ENCODE data around the gene ATP8A2.

Gene ATP8A2

GRCh38 chr13:25468325-25469168, 96.8 kb downstream of the ATP8A2 start:
- no peaks in the 10 kb centered on the region for H3K36me3 Mint-ChIP-seq (ENCODE audit: low read depth)
- H3K27me3 Mint-ChIP-seq (ENCODE audit: low read depth, poor library complexity) = peaks cover 65% of the 10 kb centered on the region
- peak; percentile 85 for DNase-seq
- H3K4me3 Mint-ChIP-seq = peak overlapping the region; percentile 85
- TF ChIP-seq CTCF (IDR thresholded peaks at IDR 0.05) = no peak
- H3K9me3 Mint-ChIP-seq = peaks cover 5% of the 10 kb centered on the region
- no peak overlapping the region for H3K27ac Mint-ChIP-seq
- H3K4me1 Mint-ChIP-seq = peaks cover 9% of the 10 kb centered on the region

- no peak for TF ChIP-seq CTCF (IDR thresholded peaks at IDR 0.05)
- H3K4me3 Mint-ChIP-seq = peak overlapping the region; percentile 85
- no peak for DNase-seq
- H3K9me3 Mint-ChIP-seq = peaks cover 5% of the 10 kb centered on the region
- H3K27me3 Mint-ChIP-seq (ENCODE audit: low read depth, poor library complexity) = peaks cover 65% of the 10 kb centered on the region
- no peaks in the 10 kb centered on the region for H3K36me3 Mint-ChIP-seq (ENCODE audit: low read depth)
- H3K27ac Mint-ChIP-seq = no peak overlapping the region
- H3K4me1 Mint-ChIP-seq = peaks cover 9% of the 10 kb centered on the region
Measured at GRCh38 chr13:25469169-25469525, 97.4 kb downstream of the ATP8A2 start.

- Mint-ChIP-seq H3K27ac (no peak overlapping the region), H3K4me1 (peaks cover 7% of the 10 kb centered on the region), H3K4me3 (no peak overlapping the region), H3K36me3 (ENCODE audit: low read depth) (no peaks in the 10 kb centered on the region), H3K9me3 (no peaks in the 10 kb centered on the region), H3K27me3 (ENCODE audit: low read depth, poor library complexity) (peaks cover 30% of the 10 kb centered on the region)
- TF ChIP-seq CTCF (IDR thresholded peaks at IDR 0.05) = no peak
- no peak for DNase-seq
Measured at GRCh38 chr13:25473864-25474263, 102.1 kb downstream of the ATP8A2 start.

- peaks cover 3% of the 10 kb centered on the region for H3K27me3 Mint-ChIP-seq (ENCODE audit: low read depth, poor library complexity)
- no peak for TF ChIP-seq CTCF (IDR thresholded peaks at IDR 0.05)
- no peak overlapping the region for H3K4me3 Mint-ChIP-seq
- H3K27ac Mint-ChIP-seq = no peak overlapping the region
- H3K9me3 Mint-ChIP-seq = peaks cover 10% of the 10 kb centered on the region
- no peaks in the 10 kb centered on the region for H3K36me3 Mint-ChIP-seq (ENCODE audit: low read depth)
- no peak for DNase-seq
- H3K4me1 Mint-ChIP-seq = no peaks in the 10 kb centered on the region
Measured at GRCh38 chr13:25478186-25478585, 106.4 kb downstream of the ATP8A2 start.

- peaks cover 16% of the 10 kb centered on the region for H3K27me3 Mint-ChIP-seq (ENCODE audit: low read depth, poor library complexity)
- no peaks in the 10 kb centered on the region for H3K9me3 Mint-ChIP-seq
- TF ChIP-seq CTCF (IDR thresholded peaks at IDR 0.05) = no peak
- H3K36me3 Mint-ChIP-seq (ENCODE audit: low read depth) = no peaks in the 10 kb centered on the region
- peaks cover 9% of the 10 kb centered on the region for H3K4me1 Mint-ChIP-seq
- H3K4me3 Mint-ChIP-seq = peak overlapping the region; percentile 6
- H3K27ac Mint-ChIP-seq = no peak overlapping the region
- no peak for DNase-seq
Measured at GRCh38 chr13:25489238-25489637, 117.5 kb downstream of the ATP8A2 start.

GRCh38 chr13:25490236-25490635, 118.5 kb downstream of the ATP8A2 start:
- Mint-ChIP-seq H3K27ac (no peak overlapping the region), H3K27me3 (ENCODE audit: low read depth, poor library complexity) (peaks cover 16% of the 10 kb centered on the region), H3K4me3 (no peak overlapping the region), H3K4me1 (peaks cover 9% of the 10 kb centered on the region), H3K9me3 (no peaks in the 10 kb centered on the region), H3K36me3 (ENCODE audit: low read depth) (no peaks in the 10 kb centered on the region)
- TF ChIP-seq CTCF (IDR thresholded peaks at IDR 0.05) = no peak
- DNase-seq = no peak

Data from nephron progenitor cell (in vitro differentiated cells).